ENCODE measurements around the gene GYS2.

The GYS2 gene

DNA sequence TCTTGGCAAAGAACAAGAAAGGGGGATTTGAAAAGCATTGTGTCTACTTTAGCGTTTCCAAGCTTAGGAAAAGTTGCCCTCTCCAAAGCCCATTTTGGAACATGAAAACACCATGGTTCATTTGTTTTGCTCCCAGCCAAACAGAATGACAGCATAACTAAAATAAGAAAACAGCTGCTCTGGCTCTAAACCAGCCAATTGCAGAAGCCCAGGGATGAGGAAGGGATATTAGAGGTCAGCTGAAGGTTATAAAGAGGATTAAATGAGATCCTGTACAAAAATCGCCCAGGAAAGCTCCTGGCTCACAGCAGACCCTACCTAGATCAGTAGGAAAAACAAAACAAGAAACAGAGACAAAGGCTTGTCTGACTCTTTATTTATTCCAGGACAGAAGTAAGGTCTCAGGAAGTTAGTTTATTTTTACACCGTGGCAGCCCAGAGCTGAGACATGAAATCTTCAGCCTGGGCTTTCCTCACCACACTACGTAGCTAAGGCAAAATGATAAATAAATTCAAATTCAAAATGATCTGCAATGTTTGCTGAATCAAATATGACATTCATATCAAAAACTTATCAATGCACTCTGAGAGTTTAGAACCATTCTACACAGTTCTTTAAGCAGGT, 52.7 kb downstream of the GYS2 start:
- DNase-seq, result no peak

- no peak for DNase-seq
Measured at GRCh38 chr12:21547437-21547836, 57.2 kb downstream of the GYS2 start.

DNA sequence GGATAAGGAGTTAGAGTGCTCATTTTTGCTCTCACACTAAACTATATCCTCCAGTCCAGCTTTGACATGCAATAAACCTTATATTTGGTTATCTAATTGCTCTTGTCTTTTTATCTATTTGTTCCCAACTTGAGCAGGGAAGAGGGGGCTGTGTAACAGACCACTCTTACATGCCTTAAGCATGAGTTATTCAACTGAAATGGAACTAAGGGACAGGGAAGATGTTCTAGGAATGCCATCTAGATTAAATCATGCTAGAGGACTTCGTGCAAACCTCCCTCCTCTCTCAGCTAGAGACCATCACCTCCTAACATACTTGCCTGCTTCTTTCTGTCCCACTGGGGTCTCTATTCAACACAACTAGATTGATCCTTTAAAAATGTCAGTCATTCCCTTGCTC, 57.9 kb downstream of the GYS2 start:
- DNase-seq, result no peak

GRCh38 chr12:21545557-21545956, 59.1 kb downstream of the GYS2 start:
- DNase-seq, result no peak

DNA sequence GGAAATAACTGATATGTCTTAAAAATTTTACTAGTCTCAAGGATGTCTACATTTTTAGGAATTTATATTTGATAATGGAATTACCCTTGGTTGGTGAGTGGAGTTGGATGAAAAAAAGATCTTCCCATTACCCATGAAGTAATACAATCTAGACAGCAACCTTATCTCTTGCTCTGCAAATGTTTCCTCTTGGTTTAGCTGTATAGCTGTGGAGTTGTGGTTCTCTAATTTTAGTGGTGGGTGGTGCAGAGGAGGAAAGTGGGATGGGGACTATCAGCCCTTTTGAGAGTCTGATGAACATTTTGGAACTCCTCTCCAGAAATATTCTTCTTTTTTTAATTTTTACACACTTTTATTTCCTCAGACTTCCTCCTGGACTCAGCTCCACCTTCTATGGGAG, 61.5 kb downstream of the GYS2 start:
- DNase-seq, result no peak

GRCh38 chr12:21542403-21542802, 62.2 kb downstream of the GYS2 start:
- DNase-seq, result no peak

DNA sequence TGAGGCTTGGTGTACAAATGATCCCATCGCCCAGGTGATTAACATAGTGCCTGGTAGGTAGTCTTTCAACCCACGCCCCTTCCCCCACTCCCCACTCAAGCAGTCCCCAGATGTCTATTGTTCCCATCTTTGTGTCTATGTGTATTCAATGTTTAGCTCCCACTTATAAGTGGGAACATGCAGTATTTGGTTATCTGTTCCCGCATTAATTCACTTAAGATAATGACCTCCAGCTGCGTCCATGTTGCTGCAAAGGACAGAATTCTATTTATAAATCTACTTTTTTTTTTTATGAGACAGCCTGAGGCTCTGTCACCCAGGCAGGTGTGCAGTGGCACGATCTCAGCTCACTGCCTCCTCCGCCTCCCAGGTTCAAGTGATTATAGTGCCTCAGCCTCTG, 62.9 kb downstream of the GYS2 start:
- DNase-seq, result no peak

GRCh38 chr12:21539797-21540196, 64.8 kb downstream of the GYS2 start:
- DNase-seq, result no peak

DNA sequence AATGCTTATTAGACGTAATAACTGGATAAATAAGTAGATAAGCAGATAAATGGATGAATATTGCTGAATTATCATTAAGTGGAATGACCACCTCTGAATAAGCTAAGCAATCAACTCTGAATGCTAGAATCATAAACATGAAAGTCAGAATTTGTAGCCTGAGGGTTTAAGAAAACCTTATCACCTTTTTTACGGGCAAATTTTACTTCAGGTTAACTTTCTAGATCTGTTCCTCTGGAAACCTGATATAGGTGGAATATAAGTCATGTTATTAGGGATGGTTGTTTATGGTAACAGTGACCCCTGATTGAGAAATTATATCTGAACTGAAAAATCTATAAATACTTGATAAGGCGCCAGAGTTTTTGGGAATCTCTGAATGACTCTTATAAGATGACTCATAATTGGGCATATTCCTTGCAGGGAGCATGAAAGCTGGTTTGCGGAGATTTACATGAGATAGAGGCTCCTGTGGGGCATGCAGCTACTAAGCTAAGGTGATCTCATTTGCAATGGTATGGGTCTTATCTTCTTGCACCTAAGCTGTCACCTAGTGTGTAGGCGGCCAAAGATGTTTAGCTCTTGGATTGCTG, 66.5 kb downstream of the GYS2 start:
- no peak for DNase-seq

GRCh38 chr12:21529456-21529855, 75.2 kb downstream of the GYS2 start:
- DNase-seq, result no peak

DNA sequence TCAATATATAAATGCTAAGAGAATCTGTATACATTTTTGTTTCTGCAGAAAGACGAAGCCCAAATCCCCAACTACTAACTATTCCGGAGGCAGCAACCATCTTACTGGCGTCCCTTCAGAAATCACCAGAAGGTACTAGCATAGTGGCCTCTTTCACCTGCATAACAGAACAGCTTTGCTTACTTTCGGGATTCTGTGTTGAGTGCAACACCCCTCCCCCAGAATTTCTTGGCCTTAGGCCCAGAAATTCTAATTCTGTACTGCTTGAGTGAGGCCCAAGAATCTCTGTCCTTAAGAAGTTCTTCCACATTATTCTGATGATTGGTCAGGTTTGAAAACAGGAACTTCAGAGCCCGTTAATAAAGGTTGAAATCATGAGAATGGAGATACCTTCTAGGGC, 75.7 kb downstream of the GYS2 start:
- DNase-seq, result no peak

GRCh38 chr12:21527451-21528180, 77.0 kb downstream of the GYS2 start:
- DNase-seq, result no peak

DNA sequence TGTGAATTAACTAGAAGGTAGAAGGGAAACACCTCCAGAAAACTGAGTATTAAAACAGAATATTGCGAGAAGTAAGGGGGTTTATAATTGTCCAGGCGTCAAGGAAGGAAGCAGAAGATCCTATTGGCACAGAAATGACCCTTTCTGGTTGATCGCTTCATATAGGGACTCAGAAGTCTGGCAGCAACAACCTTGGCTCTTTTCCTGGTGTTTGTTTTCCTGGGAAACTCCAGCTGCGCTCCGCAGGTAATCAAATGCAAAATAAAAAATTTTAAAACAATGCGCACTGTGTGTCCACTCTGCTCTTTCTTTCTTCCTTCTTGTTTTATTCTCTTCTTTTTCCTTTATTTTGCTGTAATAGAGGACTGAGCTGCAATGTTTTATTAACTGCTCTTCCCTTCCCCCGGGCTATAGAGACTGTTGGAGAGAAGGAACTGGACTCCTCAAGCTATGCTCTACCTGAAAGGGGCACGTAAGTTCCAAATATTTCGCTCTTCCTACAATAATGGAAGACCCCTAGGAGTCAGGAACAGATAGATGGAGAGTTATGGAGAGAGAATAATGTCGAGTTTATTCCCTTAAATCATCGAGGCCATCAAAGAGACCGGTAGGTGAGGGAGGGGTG, 77.8 kb downstream of the GYS2 start:
- no peak for DNase-seq

GRCh38 chr12:21526053-21526452, 78.6 kb downstream of the GYS2 start, which contains the start of gene SPX:
Gene SPX, plus strand, starts transcription at chr12:21526296. Its CDS starts 177 bp downstream, at chr12:21526473.
- no peak for DNase-seq

DNA sequence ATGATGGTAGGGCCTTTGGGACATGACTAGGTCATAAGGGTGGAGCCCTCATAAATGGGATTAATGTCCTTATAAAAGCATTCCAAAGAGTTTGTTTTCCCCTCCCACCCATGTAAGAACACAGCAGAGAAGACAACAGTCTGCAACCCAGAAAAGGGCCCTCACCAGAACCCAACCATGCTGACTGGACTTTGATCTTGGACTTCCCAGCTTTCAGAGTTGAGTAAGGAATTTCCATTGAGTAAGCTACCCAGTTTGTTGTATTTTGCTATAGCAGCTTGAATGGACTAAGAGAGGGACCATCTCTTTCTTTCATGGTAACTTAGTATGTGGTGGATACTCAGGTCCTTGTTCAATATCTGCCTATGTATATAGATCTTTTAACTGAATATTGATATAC, 81.5 kb downstream of the GYS2 start:
- DNase-seq, result no peak

- no peak for DNase-seq
Measured at GRCh38 chr12:21521541-21521940, 83.1 kb downstream of the GYS2 start.

DNA sequence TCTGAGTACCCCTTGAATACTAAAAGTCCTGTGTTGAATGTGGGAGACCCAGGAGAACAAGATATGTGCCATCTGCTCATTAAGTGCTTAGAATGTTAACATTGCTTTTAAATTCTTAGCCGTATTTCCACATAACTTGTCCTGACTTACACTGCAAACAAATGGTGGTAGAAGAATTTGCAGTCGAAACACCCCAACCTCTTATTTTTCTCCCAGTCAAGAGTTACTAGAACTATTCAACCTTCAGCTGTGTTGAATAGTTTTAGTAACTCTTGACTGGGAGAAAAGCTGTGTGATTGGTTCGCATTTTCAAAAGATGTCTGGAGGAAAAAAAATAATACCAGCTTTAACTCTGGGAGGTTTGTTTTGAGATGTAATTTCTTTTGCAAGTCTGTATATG, 86.2 kb downstream of the GYS2 start:
- DNase-seq, result no peak

GRCh38 chr12:21516281-21516680, 88.4 kb downstream of the GYS2 start:
- no peak for DNase-seq

GRCh38 chr12:21509768-21510167, 94.9 kb downstream of the GYS2 start:
- DNase-seq, result no peak

DNA sequence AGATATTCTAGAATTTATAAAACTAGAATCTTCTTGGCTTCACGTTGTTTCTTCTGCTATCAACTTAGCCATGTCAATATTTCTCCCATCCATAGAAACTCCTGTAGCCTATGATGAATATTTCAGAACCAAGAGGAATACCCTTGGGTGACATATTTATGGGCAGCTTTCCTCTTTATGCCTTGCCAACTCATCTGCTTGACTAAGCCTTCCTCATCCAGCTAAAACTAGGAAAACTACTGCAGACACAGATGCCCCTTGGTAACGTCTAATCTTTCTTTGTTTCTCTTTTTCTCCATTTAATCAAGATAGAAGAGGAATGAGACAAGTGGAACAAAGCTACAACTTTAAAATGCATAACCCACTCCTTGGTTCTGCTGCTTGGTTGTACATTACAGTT, 96.8 kb downstream of the GYS2 start:
- DNase-seq, result no peak

DNA sequence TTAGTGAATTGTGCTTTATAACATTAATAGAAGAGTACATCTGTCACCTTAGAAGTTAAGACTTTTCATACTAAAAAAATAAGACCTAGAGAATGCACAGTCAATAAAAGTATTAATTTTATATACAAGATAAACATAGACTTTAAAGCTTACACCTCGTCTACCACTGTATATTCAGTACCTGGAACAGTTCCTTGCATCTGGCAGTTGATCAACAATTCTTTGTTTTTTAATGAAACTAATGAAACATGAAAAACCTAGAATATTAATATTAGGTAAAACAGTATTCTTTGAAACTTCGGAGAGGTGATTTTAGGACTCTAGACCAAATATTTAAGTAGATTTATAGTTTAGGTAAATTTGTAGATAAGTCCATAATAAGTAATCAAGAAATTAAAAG, 98.8 kb downstream of the GYS2 start:
- DNase-seq, result no peak

- DNase-seq, result no peak
Measured at GRCh38 chr12:21502872-21503271, 101.8 kb downstream of the GYS2 start.

DNA sequence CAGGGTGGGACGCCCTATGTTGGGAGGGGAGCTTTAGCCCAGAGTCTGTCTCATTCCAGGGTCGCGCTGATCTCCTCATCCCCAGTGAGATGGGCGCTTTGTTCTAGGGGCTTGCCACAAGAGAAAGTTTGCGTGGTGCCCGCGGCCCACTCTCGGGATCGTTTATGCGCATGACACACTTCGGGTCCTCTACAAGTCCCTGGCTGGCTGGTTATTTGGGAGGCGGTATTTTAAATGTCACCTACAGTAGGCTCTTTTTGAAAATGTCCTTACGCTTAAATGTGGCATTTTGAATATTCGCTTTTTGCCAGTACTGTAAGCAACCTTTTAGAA, 102.5 kb downstream of the GYS2 start:
- no peak for DNase-seq

Data from GF-D8 (cell line).